ENCODE measurements around the gene DIABLO. TPM values are rescaled to one million over a fixed set of nuclear protein-coding genes. Genes with fewer than 3 reads are reported as not detected.
"Not testable (repeated sequence)": the region's sequence is repeated elsewhere in the genome, so short reads cannot be mapped to it uniquely, and the experiment has no call there.

Gene DIABLO
- total RNA-seq, 1 donor from 2014 or later: 78.5 TPM

DNA sequence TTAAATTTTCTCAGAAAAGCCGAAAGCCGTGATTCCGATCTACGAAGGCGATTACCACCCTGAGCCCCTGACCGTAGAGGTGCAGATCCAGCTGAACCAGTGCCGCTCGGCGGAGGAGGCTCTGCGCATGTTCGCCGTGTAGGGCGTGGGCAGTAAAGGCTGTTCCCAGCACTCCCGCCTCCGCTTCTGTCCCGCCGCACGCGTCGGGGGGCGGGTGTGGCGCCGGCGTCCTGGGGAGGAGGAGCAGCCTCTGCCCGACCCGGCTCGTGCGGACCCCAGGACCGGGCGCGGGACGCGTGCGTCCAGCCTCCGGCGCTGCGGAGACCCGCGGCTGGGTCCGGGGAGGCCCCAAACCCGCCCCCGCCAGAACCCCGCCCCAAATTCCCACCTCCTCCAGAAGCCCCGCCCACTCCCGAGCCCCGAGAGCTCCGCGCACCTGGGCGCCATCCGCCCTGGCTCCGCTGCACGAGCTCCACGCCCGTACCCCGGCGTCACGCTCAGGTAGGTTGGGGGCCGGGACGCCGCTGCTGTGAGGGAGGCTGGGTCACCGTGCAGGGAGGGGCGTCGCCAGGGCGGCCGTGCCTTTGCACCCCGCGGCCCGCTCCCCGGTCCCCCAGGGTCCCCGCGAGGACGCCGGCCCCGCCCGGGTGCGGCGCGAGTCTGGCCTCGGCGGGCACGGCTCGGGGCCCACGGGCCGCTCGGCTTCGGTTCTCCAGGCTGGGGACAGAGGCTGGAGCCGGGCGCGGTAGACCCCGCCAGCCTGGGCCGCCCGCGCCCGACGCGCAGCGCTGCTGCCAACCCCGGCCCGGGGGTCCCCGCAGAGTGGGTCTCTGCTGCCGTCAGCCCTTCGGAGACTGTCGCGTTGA, 22.3 kb downstream of the DIABLO start, which contains the start of gene B3GNT4:
B3GNT4 (plus strand) TSS at position 409 of the 866 bp plus-strand sequence. CDS start 910 bp downstream, outside the sequence.
- TF ChIP-seq, protein P1, sequence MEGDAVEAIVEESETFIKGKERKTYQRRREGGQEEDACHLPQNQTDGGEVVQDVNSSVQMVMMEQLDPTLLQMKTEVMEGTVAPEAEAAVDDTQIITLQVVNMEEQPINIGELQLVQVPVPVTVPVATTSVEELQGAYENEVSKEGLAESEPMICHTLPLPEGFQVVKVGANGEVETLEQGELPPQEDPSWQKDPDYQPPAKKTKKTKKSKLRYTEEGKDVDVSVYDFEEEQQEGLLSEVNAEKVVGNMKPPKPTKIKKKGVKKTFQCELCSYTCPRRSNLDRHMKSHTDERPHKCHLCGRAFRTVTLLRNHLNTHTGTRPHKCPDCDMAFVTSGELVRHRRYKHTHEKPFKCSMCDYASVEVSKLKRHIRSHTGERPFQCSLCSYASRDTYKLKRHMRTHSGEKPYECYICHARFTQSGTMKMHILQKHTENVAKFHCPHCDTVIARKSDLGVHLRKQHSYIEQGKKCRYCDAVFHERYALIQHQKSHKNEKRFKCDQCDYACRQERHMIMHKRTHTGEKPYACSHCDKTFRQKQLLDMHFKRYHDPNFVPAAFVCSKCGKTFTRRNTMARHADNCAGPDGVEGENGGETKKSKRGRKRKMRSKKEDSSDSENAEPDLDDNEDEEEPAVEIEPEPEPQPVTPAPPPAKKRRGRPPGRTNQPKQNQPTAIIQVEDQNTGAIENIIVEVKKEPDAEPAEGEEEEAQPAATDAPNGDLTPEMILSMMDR (conservative IDR thresholded peaks at IDR 0.05): no peak
- Mint-ChIP-seq H3K27me3 (ENCODE audit: low read depth) (peaks cover 62% of the 10 kb centered on the region), H3K4me3 (peak within 1 kb of the TSS; percentile 84), H3K36me3 (ENCODE audit: low read depth) (peaks cover 4% of the 10 kb centered on the region), H3K27ac (ENCODE audit: unreplicated experiment) (no peak within 1 kb of the TSS), H3K4me1 (peaks cover 15% of the 10 kb centered on the region), H3K9me3 (no peaks in the 10 kb centered on the region)
- no peak for DNase-seq (ENCODE audit: low read depth, low spot score)

DNA sequence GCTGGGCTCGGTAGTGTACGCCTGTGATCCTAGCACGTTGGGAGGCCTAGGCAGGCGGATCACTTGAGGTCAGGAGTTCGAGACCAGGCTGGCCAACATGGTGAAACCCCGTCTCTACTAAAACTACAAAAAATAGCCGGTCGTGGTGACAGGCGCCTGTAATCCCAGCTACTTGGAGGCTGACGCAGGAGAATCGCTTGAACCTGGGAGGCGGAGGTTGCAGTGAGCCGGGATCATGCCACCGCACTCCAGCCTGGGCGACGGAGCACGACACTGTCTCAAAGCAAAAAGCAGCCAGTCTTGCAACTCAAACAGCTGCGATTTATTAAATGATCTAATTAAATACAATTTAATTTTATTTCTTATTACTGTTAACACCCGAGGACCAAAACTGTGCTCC, 23.0 kb downstream of the DIABLO start:
- Mint-ChIP-seq H3K4me1 (peaks cover 15% of the 10 kb centered on the region), H3K4me3 (peak overlapping the region; percentile 81), H3K27me3 (ENCODE audit: low read depth) (peaks cover 63% of the 10 kb centered on the region)
- H3K36me3 Mint-ChIP-seq (ENCODE audit: low read depth); H3K27ac Mint-ChIP-seq (ENCODE audit: unreplicated experiment); DNase-seq (ENCODE audit: low read depth, low spot score); H3K9me3 Mint-ChIP-seq: not testable (repeated sequence)

DNA sequence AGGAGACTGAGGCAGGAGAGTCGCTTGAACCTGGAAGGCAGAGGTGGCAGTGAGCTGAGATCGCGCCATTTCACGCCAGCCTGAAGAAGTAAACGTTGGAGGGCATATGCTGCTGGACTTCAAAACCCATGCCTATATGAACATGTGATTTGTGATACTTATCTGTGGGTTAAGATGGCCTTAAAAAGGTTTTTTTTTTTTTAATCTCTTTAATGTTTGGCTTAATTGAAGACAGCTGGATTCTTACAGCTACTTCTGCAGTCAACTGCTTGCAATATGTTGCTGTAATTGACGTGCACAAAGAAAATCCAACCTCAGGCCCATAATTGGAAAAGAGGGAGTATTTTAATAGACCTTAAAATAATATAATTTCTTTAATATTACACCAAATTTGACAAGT, 23.8 kb downstream of the DIABLO start:
- Mint-ChIP-seq H3K4me3 (no peak overlapping the region), H3K36me3 (ENCODE audit: low read depth) (no peaks in the 10 kb centered on the region), H3K9me3 (no peaks in the 10 kb centered on the region), H3K4me1 (peaks cover 15% of the 10 kb centered on the region), H3K27ac (ENCODE audit: unreplicated experiment) (no peak overlapping the region), H3K27me3 (ENCODE audit: low read depth) (peaks cover 64% of the 10 kb centered on the region)
- TF ChIP-seq, protein P1 (conservative IDR thresholded peaks at IDR 0.05): no peak
- DNase-seq (ENCODE audit: low read depth, low spot score): no peak

DNA sequence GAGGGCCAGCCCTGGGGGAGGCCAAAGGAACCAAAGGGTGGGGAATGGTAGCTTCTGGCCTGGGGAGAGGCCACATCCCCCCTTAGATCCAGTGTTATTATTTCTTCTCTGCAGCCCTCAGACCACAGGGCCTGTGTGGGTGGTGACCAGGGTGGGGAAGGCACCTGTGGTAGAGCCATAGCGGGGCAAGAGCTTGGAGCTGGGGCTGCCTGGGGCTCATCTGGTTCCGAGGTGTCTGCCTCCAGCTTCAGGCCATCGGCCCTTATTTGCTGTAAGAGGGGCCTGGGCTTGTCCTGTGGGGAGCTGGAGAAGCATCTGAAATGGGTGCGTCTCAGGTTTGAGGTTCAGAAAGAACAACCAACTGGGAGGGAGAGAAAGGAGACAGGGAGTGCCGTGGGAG, 24.5 kb downstream of the DIABLO start:
- DNase-seq (ENCODE audit: low read depth, low spot score): no peak
- Mint-ChIP-seq H3K36me3 (ENCODE audit: low read depth) (no peaks in the 10 kb centered on the region), H3K4me3 (peak overlapping the region; percentile 34), H3K4me1 (peaks cover 15% of the 10 kb centered on the region), H3K27ac (ENCODE audit: unreplicated experiment) (peak overlapping the region; percentile 71), H3K27me3 (ENCODE audit: low read depth) (peaks cover 61% of the 10 kb centered on the region), H3K9me3 (no peaks in the 10 kb centered on the region)
- TF ChIP-seq, protein P1 (conservative IDR thresholded peaks at IDR 0.05): no peak

DNA sequence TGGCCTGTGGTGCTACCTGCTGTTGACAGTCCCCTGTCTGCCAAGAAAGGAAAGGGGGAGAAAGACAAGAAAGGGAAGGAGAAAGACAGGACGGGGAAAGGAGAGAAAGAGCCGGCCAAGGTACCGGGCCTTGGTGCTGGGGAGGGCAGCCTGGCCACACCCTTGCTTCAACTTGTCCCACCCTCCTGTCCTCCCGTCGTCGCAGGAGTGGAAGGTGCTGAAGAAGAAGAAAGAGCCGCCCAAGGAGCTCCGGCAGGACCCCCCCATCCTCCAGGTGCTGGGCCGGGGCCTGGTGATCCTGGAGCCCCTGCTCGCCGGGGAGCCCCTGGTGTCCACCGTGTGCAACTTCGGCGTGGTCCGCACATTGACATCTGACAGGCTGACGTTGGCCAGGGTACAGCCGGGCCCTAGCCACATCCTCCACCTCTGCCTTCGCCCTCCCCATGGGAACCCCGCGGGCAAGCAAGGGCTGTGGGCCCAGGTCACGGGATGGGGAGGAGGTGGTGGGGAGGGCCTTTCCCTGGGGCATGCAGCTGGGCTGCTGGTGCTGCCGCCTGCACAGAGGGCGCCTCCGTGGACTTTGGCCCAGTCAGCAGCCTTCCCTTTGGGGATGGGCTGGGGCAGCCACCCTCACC, 25.2 kb downstream of the DIABLO start:
- Mint-ChIP-seq H3K36me3 (ENCODE audit: low read depth) (no peaks in the 10 kb centered on the region), H3K27me3 (ENCODE audit: low read depth) (peaks cover 56% of the 10 kb centered on the region), H3K4me3 (no peak overlapping the region), H3K4me1 (peaks cover 15% of the 10 kb centered on the region), H3K9me3 (peaks cover 2% of the 10 kb centered on the region), H3K27ac (ENCODE audit: unreplicated experiment) (no peak overlapping the region)
- TF ChIP-seq, protein P1 (conservative IDR thresholded peaks at IDR 0.05): peak; percentile 22
- no peak for DNase-seq (ENCODE audit: low read depth, low spot score)
